A673 (cell line): Measurements from ENCODE around the gene C2CD3. TPM values are rescaled to one million over a fixed set of nuclear protein-coding genes. Genes with fewer than 3 reads are reported as not detected.

ENCODE experiments used
- BruUV-seq: library from RNA; stranded (reverse); fragments of 400-500 nt; replicated peaks from 2 replicates; lab custom pipeline; 2021; lab: Mats Ljungman, UMichigan
- CTCF ChIA-PET: fragments of 300-600 bp; sonication (Branson Sonifier 250); formaldehyde crosslinking; loops from one replicate; lab custom pipeline; 2022; ENCODE audit warnings: antibody characterized with exemption; lab: Charles Lee
- POLR2A ChIA-PET: fragments of 300-600 bp; sonication (Branson Sonifier 250); formaldehyde crosslinking; loops from one replicate; lab custom pipeline; 2022; ENCODE audit warnings: antibody characterized with exemption; ENCODE audit not compliant: low non-redundant PET; lab: Charles Lee
- DNase-seq: peaks from one replicate; pipeline ENCODE4 v3.0.0-alpha.2; 2015; ENCODE audit warnings: low spot score
- H3K27ac ChIP-seq: fragments of 200-600 bp; sonication (generic); 2 replicates; pipeline ENCODE4 v1.5.1; 2016; ENCODE audit warnings: mixed run types, low read depth, mild to moderate bottlenecking, mixed read lengths, antibody characterized with exemption, low read length; ENCODE audit not compliant: poor library complexity, severe bottlenecking
- H3K27me3 ChIP-seq: fragments of 200-600 bp; sonication (generic); replicated peaks from 2 replicates; pipeline ENCODE4 v1.6.1; 2017; ENCODE audit warnings: mixed run types, low read depth, mild to moderate bottlenecking, mixed read lengths, antibody characterized with exemption, low read length; ENCODE audit not compliant: insufficient read depth, poor library complexity
- H3K36me3 ChIP-seq: fragments of 200-600 bp; sonication (generic); 2 replicates; pipeline ENCODE4 v1.6.1; 2016; ENCODE audit warnings: mixed run types, mild to moderate bottlenecking, mixed read lengths, antibody characterized with exemption, low read length; ENCODE audit not compliant: insufficient read depth, poor library complexity, severe bottlenecking
- H3K4me1 ChIP-seq: fragments of 200-600 bp; sonication (generic); 2 replicates; pipeline ENCODE4 v1.6.1; 2017; ENCODE audit warnings: mixed run types, mild to moderate bottlenecking, mixed read lengths, antibody characterized with exemption, low read length; ENCODE audit not compliant: insufficient read depth, poor library complexity, severe bottlenecking
- H3K4me3 ChIP-seq: fragments of 200-600 bp; sonication (generic); 2 replicates; pipeline ENCODE4 v1.5.1; 2016; ENCODE audit warnings: low read depth, mixed run types, mild to moderate bottlenecking, mixed read lengths, low read length; ENCODE audit not compliant: poor library complexity, severe bottlenecking
- H3K9me3 ChIP-seq: fragments of 200-600 bp; sonication (generic); 2 replicates; pipeline ENCODE4 v1.6.1; 2016; ENCODE audit warnings: mixed run types, low read depth, mild to moderate bottlenecking, mixed read lengths, antibody characterized with exemption, low read length; ENCODE audit not compliant: poor library complexity, severe bottlenecking
- CTCF ChIP-seq: fragments of 300-800, 200-600 bp; sonication (generic); conservative IDR thresholded peaks from 2 replicates; pipeline ENCODE4 v1.5.1; 2017; ENCODE audit warnings: low read depth, mild to moderate bottlenecking, antibody characterized with exemption, low read length, moderate library complexity, mixed read lengths
- EZH2 ChIP-seq: fragments of 200-600 bp; sonication (generic); IDR thresholded peaks from 2 replicates; pipeline ENCODE4 v1.6.1; 2017; ENCODE audit warnings: borderline replicate concordance, low read depth, mild to moderate bottlenecking, mixed read lengths, antibody characterized with exemption, low read length; ENCODE audit not compliant: poor library complexity, severe bottlenecking
- intact Hi-C: fragments of 100-400 bp; cut with micrococcal nuclease; formaldehyde crosslinking; loops from one replicate; pipeline ENCODE4 v1.10.0; 2022; ENCODE audit not compliant: unreplicated experiment
- total RNA-seq: library from RNA; stranded (reverse); gene quantifications from 2 replicates; pipeline ENCODE4 v1.2.3, GENCODE V29; 2021

The C2CD3 gene
- total RNA-seq, 1 experiment from 2014 or later = 49.1 TPM

GRCh38 chr11:74001822-74002286 lies 168.9 kb downstream of the C2CD3 start:
- BruUV-seq = no TSS peak
- Histone ChIP-seq H3K27me3 (no peaks in the 10 kb centered on the region), H3K9me3 (no peaks in the 10 kb centered on the region), H3K27ac (no peak overlapping the region), H3K4me1 (peaks cover 6% of the 10 kb centered on the region), H3K4me3 (no peak overlapping the region), H3K36me3 (no peaks in the 10 kb centered on the region)
- TF ChIP-seq CTCF (no peak), EZH2 (no peak)
- CTCF ChIA-PET = no interaction called here
- DNase-seq = no peak
- intact Hi-C loops = no loop called here
- POLR2A ChIA-PET = no interaction called here

- intact Hi-C loops = no loop called here
- POLR2A ChIA-PET = no interaction called here
- no TSS peak for BruUV-seq
Observed at GRCh38 chr11:74000307-74001133, 170.3 kb downstream of the C2CD3 start.

GRCh38 chr11:73999581-74000306 lies 171.1 kb downstream of the C2CD3 start:
- H3K4me3 ChIP-seq = no peak overlapping the region
- intact Hi-C loops = no loop called here
- CTCF ChIA-PET = no interaction called here
- H3K27ac ChIP-seq = no peak overlapping the region
- H3K27me3 ChIP-seq = no peaks in the 10 kb centered on the region
- H3K36me3 ChIP-seq = no peaks in the 10 kb centered on the region
- no peak for DNase-seq
- peaks cover 6% of the 10 kb centered on the region for H3K4me1 ChIP-seq
- no peaks in the 10 kb centered on the region for H3K9me3 ChIP-seq
- TF ChIP-seq EZH2 (no peak), CTCF (no peak)
- POLR2A ChIA-PET = no interaction called here
- no TSS peak for BruUV-seq

More at GRCh38 chr11:74000307-74001133, 170.3 kb downstream of the C2CD3 start:
- Histone ChIP-seq H3K4me3 (no peak overlapping the region), H3K9me3 (no peaks in the 10 kb centered on the region), H3K27me3 (no peaks in the 10 kb centered on the region), H3K27ac (no peak overlapping the region), H3K4me1 (peaks cover 6% of the 10 kb centered on the region), H3K36me3 (no peaks in the 10 kb centered on the region)
- CTCF ChIA-PET = no interaction called here
- no peak for DNase-seq
- TF ChIP-seq EZH2 = no peak
- no peak for TF ChIP-seq CTCF
